Neuron (in vitro differentiated cells): ENCODE data around the gene CYP2U1.

Source experiments
- H2AFZ ChIP-seq: one replicate; pipeline ENCODE4 v1.6.1; 2013; ENCODE audit warnings: low read depth, mild to moderate bottlenecking, inconsistent platforms, low read length, moderate library complexity
- H3K27me3 ChIP-seq: one replicate; pipeline ENCODE4 v1.6.1; 2013; ENCODE audit warnings: low read length; ENCODE audit not compliant: insufficient read depth
- H3K36me3 ChIP-seq: one replicate; pipeline ENCODE4 v1.6.1; 2013; ENCODE audit warnings: low read length; ENCODE audit not compliant: insufficient read depth
- H3K4me1 ChIP-seq: one replicate; pipeline ENCODE4 v1.6.1; 2013; ENCODE audit warnings: low read length; ENCODE audit not compliant: insufficient read depth
- H3K4me3 ChIP-seq: 2 replicates; pipeline ENCODE4 v1.5.1; 2013; ENCODE audit warnings: mild to moderate bottlenecking, low read length, moderate library complexity
- H3K9me3 ChIP-seq: one replicate; pipeline ENCODE4 v1.6.1; 2013; ENCODE audit warnings: low read length

The CYP2U1 gene

GRCh38 chr4:107996949-107997788, 65.8 kb downstream of the CYP2U1 start:
- H3K4me1 ChIP-seq = no peaks in the 10 kb centered on the region
- no peaks in the 10 kb centered on the region for H3K27me3 ChIP-seq
- no peak overlapping the region for H3K4me3 ChIP-seq
- no peak overlapping the region for H2AFZ ChIP-seq
- peaks cover 13% of the 10 kb centered on the region for H3K36me3 ChIP-seq
- peaks cover 8% of the 10 kb centered on the region for H3K9me3 ChIP-seq

DNA sequence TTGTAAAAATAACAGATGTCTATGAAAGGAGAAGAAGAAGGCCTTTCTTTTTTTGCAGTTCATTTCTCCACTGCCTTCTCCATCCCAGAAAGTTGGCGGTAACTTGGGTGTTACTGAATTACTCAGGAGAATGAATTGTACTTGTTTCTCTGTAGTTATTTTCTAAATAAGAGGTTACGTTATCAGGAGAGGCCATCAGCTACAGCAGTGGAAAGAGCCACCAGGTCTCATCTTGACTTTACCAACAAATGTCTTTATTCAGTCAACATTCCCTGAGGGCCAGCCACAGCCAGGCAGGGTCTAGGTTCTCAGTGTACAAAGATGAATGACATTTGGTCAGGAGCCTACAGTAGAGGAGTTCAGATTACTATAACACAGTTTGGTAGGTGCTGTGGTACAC, 66.4 kb downstream of the CYP2U1 start:
- Histone ChIP-seq H2AFZ (no peak overlapping the region), H3K9me3 (peaks cover 12% of the 10 kb centered on the region), H3K4me3 (no peak overlapping the region), H3K4me1 (no peaks in the 10 kb centered on the region), H3K27me3 (no peaks in the 10 kb centered on the region), H3K36me3 (peaks cover 13% of the 10 kb centered on the region)

- Histone ChIP-seq H3K36me3 (peaks cover 13% of the 10 kb centered on the region), H3K4me1 (no peaks in the 10 kb centered on the region)
Measured at GRCh38 chr4:107999932-108000539, 68.7 kb downstream of the CYP2U1 start.

GRCh38 chr4:108001540-108002135, 70.3 kb downstream of the CYP2U1 start:
- H2AFZ ChIP-seq = no peak overlapping the region
- H3K4me1 ChIP-seq = no peaks in the 10 kb centered on the region
- H3K27me3 ChIP-seq = no peaks in the 10 kb centered on the region
- H3K9me3 ChIP-seq = peaks cover 8% of the 10 kb centered on the region
- peaks cover 7% of the 10 kb centered on the region for H3K36me3 ChIP-seq
- H3K4me3 ChIP-seq = no peak overlapping the region

More at GRCh38 chr4:107999932-108000539, 68.7 kb downstream of the CYP2U1 start:
- peaks cover 12% of the 10 kb centered on the region for H3K9me3 ChIP-seq
- no peak overlapping the region for H3K4me3 ChIP-seq
- no peaks in the 10 kb centered on the region for H3K27me3 ChIP-seq
- no peak overlapping the region for H2AFZ ChIP-seq
